SJSA1 (cell line): ENCODE data around the gene IRF2. TPM values are rescaled to one million over a fixed set of nuclear protein-coding genes. Genes with fewer than 3 reads are reported as not detected.
A peak's percentile ranks its signal among the peaks of the same experiment; 100 is the strongest.

Source experiments
- DNase-seq, 2 experiments: peaks; one replicate each; pipeline ENCODE4 v3.0.0-alpha.2; 2015 to 2020; ENCODE audit warnings: low spot score in 2 of 2, low read depth in 1 of 2
- H3K27ac ChIP-seq: fragments of 250-450 bp; sonication (Bioruptor Pico); 2 replicates; pipeline ENCODE4 v1.5.1; 2020; ENCODE audit warnings: mild to moderate bottlenecking, moderate library complexity
- H3K27me3 ChIP-seq: fragments of 250-450 bp; sonication (Bioruptor Pico); replicated peaks from 2 replicates; pipeline ENCODE4 v1.5.1; 2020; ENCODE audit warnings: mild to moderate bottlenecking, moderate library complexity
- H3K36me3 ChIP-seq: fragments of 250-450 bp; sonication (Bioruptor Pico); 2 replicates; pipeline ENCODE4 v1.5.1; 2020; ENCODE audit warnings: mild to moderate bottlenecking
- H3K4me1 ChIP-seq: fragments of 250-450 bp; sonication (Bioruptor Pico); replicated peaks from 2 replicates; pipeline ENCODE4 v1.6.1; 2021; ENCODE audit warnings: mild to moderate bottlenecking
- H3K4me3 ChIP-seq: fragments of 250-450 bp; sonication (Bioruptor Pico); 2 replicates; pipeline ENCODE4 v1.5.1; 2020; ENCODE audit warnings: mild to moderate bottlenecking
- H3K9me3 ChIP-seq: fragments of 250-450 bp; sonication (Bioruptor Pico); replicated peaks from 2 replicates; pipeline ENCODE4 v1.5.1; 2020; ENCODE audit warnings: mild to moderate bottlenecking
- total RNA-seq: library from RNA; depleted of rRNA; stranded (reverse); fragments of >200 nt; shearing (Covaris generic); gene quantifications from 2 replicates; pipeline ENCODE4 v1.2.3, GENCODE V29; 2014

The IRF2 gene
- total RNA-seq, 1 experiment from 2014 or later = 20.8 TPM

DNA sequence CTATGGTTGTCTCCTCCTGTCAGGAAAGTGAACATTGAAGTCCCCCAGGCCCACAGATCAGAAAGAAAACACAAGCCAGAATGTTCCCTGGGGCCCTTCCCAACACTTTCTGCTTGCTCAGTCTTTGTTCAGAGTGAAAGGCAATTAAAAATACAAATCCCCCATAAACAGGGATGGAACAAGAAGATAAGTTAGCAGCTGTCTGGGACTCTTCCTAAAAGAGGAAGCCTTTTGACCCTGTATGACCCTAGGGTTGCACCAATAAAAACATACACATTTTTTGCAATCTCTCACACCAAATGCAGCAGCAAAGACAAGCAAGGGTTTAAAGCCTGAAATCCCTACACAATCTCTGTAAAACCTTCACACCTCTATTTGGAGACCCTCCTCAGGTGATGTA lies 22.6 kb downstream of the IRF2 start:
- no peak overlapping the region for H3K27ac ChIP-seq
- no peaks in the 10 kb centered on the region for H3K27me3 ChIP-seq
- no peaks in the 10 kb centered on the region; the same call in 1 of the 2 replicates for H3K9me3 ChIP-seq
- H3K4me3 ChIP-seq = no peak overlapping the region
- peaks cover 5% of the 10 kb centered on the region for H3K36me3 ChIP-seq
- DNase-seq = no peak
- H3K4me1 ChIP-seq = peaks cover 39% of the 10 kb centered on the region

DNA sequence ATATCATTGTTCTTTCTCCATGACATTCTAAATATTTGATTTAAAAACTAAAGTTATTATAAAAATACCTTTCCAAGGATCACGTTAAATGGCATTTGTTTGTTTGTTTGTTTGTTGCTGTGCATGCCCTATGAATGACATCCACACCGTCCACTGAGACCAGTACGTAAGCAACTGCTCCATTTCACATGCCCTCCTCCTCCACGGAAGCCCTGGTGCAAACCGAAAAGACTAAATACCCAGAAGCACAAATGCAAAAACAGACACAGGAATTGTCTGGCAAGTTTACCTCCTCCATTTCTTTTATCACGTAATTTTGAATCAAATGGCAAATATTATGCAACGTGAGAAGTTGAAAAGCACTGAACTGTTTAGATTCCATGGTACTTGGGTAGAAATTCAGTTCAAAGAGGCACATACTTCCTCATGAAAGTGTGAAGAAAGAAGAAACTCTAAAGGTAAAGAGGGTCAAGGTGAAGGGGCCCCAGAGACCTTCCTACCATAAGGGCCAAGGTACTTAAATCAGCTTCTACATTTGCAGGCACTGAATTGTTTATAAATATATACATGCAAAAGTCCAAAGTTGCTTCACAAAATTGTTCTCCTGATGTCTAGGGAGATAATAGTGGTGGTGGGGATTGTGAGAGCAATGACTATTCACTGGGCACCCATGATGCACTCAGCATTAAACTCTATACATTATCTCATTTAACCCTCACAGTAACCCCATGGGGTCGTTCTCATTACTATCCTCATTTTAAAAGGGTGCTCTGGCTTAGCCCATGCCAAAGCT lies 23.4 kb downstream of the IRF2 start:
- Histone ChIP-seq H3K27ac (no peak overlapping the region; the same call in 1 of the 2 replicates), H3K4me1 (peaks cover 39% of the 10 kb centered on the region), H3K9me3 (no peaks in the 10 kb centered on the region; the same call in 1 of the 2 replicates), H3K27me3 (no peaks in the 10 kb centered on the region), H3K36me3 (peaks cover 5% of the 10 kb centered on the region), H3K4me3 (no peak overlapping the region)
- DNase-seq = no peak

DNA sequence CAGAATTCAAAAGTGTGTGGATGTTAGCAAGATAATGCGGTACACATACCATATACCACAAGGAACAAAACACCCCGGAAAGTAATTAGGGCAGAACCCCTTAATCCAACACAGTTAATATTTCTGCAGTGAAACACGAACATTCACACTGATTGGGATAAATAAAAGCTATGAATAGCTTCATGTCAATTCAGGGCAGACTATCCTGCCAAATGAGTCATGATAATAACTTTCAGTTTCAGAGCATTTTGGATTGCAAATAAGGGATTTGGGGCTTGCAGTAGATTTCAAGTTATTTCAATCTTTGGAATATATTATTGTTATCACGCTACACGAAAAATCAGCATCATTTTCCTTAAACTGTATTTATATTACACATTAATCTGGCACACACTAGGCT lies 24.3 kb downstream of the IRF2 start:
- Histone ChIP-seq H3K27ac (peak overlapping the region; percentile 89), H3K9me3 (no peaks in the 10 kb centered on the region; the same call in 1 of the 2 replicates), H3K4me3 (peak overlapping the region; percentile 39)

DNA sequence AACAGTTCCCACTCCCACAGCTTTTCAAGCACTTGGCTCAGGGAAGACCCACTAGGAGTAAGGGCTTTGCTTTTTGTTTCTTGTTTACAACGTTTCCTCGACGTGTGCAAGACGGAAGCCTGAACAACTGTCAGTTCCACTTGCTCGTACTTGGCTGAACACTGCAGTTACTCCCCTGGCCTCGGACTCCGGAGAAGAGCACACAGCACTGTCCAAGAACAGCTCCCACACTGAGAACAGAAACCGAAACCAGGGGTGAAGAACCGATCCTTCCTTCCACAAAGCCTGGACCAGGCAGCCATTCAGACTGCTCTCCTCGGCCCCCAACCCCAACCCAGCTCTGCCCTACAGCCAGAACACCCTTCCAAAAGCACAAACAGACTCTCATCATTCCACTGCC lies 25.5 kb downstream of the IRF2 start:
- Histone ChIP-seq H3K27me3 (no peaks in the 10 kb centered on the region), H3K9me3 (no peaks in the 10 kb centered on the region; the same call in 1 of the 2 replicates), H3K4me1 (peaks cover 48% of the 10 kb centered on the region), H3K4me3 (peak overlapping the region; percentile 39), H3K27ac (peak overlapping the region; percentile 89), H3K36me3 (peaks cover 5% of the 10 kb centered on the region)
- DNase-seq = peak; percentile 66 to 75

More for the DNA sequence above, 24.3 kb downstream of the IRF2 start:
- peak in 1 of 2 experiments; percentile 54 for DNase-seq
- Histone ChIP-seq H3K36me3 (peaks cover 5% of the 10 kb centered on the region), H3K4me1 (peaks cover 40% of the 10 kb centered on the region), H3K27me3 (no peaks in the 10 kb centered on the region)

DNA sequence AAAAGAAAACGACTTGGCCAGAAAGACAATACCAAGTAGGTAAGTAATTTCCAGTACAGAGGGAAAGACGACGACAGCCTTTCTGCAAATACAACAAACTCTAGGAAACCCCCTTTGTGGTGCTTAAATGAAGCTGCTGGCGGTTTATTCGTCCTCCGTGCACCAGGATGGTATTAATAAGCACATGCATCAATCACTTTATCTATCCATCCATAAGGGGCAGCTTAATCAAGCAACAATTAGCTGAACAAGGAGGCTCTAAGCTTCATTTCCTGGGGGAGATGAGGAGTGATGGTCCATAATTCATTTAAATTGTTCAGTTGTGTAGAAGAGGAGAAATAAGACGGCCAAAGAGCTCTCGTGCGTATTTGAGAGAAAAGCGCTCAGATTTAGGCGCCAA lies 26.2 kb downstream of the IRF2 start:
- Histone ChIP-seq H3K27me3 (no peaks in the 10 kb centered on the region), H3K9me3 (no peaks in the 10 kb centered on the region; the same call in 1 of the 2 replicates), H3K36me3 (peaks cover 6% of the 10 kb centered on the region), H3K4me3 (no peak overlapping the region; the same call in 1 of the 2 replicates), H3K27ac (peak overlapping the region; percentile 89), H3K4me1 (peaks cover 41% of the 10 kb centered on the region)
- peak in 1 of 2 experiments; percentile 20 for DNase-seq

DNA sequence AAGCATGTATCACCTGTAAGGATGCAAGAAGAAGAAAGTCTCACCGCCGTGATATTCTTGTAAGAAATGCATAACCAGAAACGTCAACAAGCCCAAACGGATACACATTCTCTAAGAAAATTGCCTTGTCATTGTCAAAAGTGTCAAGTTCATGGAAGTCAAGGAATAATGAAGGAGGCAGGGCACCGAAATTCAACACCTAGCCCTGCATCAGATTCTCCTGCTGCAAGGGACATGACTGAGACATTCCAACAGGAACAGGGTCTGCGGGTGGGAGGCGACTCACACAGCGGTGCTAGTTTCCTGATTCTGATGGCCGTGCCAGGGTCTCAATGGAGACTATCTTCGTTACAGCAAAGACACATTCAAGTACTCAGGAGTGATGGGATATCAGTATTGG lies 26.7 kb downstream of the IRF2 start:
- Histone ChIP-seq H3K27ac (peak overlapping the region; percentile 89), H3K27me3 (no peaks in the 10 kb centered on the region)

DNA sequence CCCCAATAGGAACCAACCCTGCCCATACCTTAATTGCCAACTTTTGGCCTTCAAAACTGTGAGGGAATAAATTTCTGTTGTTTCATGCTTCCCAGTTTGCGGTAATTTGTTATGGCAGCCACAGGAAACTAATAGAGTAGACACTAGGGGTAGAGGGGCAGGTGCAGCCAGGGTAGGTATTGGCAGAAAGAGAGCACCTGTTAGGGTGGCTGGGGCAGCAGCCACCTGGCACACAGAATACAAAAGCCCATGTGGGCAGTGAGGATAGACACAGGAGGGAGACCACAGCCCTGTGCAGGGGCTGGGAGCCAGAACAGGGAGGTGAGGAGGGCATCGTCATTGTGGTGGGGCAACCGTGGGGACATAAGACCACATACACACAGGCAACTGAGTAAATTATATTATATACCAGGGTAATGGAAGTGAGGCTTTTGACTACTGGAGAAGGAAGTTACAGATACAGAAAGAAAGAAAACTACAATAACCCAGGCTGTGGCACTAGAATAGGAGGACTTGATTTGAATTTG lies 28.2 kb downstream of the IRF2 start:
- Histone ChIP-seq H3K27ac (no peak overlapping the region), H3K27me3 (no peaks in the 10 kb centered on the region), H3K4me1 (peaks cover 49% of the 10 kb centered on the region), H3K36me3 (peaks cover 7% of the 10 kb centered on the region), H3K9me3 (no peaks in the 10 kb centered on the region; the same call in 1 of the 2 replicates), H3K4me3 (no peak overlapping the region)
- DNase-seq = no peak

More for the DNA sequence above, 26.7 kb downstream of the IRF2 start:
- no peak overlapping the region for H3K4me3 ChIP-seq
- H3K36me3 ChIP-seq = peaks cover 7% of the 10 kb centered on the region
- peaks cover 40% of the 10 kb centered on the region for H3K4me1 ChIP-seq
- DNase-seq = no peak
- no peaks in the 10 kb centered on the region; the same call in 1 of the 2 replicates for H3K9me3 ChIP-seq

DNA sequence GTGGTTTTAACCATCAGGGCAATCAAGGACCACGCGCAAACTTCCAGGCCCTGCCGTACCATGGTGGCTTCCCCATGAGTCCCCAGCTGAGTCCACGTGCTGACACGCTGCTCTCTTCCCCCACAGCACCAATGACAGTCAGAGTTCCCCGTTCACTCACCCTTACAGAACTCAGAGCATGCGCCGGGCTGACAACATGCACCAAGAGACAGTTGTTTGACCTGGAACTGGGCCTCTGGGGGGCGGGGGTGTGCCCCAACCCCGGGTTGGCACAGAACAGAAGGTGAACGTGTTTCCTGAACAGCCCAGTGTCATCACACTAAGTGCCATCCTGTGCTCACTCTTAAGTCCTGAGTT lies 29.4 kb downstream of the IRF2 start:
- no peak overlapping the region for H3K4me3 ChIP-seq
- peaks cover 45% of the 10 kb centered on the region for H3K4me1 ChIP-seq
- H3K27me3 ChIP-seq = no peaks in the 10 kb centered on the region
- no peak for DNase-seq
- H3K9me3 ChIP-seq = no peaks in the 10 kb centered on the region; the same call in 1 of the 2 replicates
- no peak overlapping the region for H3K27ac ChIP-seq
- peaks cover 7% of the 10 kb centered on the region for H3K36me3 ChIP-seq

DNA sequence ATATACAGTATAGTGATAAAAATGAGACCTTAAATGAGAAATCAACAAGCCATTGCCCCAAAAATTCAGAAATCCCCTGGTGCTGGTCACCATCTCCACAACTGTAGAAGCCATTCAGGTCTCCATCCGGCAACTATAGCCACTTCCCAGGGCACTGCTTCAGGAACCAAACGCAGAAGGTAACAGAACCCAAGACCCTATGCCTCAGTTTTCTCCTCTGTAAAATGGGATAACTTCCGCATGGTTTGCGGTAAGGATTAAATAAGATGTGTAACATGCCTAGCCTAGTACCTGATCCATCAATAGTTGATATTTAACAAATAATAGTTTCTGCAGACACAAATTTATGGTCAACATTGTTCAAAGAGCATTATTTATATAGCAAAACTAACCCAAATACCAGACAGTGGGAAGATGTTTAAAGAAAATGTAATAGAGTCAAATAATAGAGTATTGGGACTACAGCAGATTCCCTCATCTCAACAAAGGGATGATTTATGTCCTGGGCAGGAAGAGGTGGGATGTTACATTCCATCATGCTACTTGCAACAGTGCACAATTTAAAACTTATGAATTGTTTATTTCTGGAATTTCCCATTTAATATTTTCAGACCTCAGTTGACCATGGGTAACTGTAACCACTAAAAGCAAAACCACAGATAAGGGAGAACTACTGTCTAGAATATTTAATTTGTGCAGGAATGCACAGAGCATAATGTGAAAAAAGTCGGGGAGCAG lies 30.0 kb downstream of the IRF2 start:
- DNase-seq = no peak
- peaks cover 40% of the 10 kb centered on the region for H3K4me1 ChIP-seq
- no peak overlapping the region for H3K4me3 ChIP-seq
- no peaks in the 10 kb centered on the region for H3K27me3 ChIP-seq
- H3K9me3 ChIP-seq = no peaks in the 10 kb centered on the region
- H3K36me3 ChIP-seq = peaks cover 7% of the 10 kb centered on the region
- no peak overlapping the region for H3K27ac ChIP-seq

DNA sequence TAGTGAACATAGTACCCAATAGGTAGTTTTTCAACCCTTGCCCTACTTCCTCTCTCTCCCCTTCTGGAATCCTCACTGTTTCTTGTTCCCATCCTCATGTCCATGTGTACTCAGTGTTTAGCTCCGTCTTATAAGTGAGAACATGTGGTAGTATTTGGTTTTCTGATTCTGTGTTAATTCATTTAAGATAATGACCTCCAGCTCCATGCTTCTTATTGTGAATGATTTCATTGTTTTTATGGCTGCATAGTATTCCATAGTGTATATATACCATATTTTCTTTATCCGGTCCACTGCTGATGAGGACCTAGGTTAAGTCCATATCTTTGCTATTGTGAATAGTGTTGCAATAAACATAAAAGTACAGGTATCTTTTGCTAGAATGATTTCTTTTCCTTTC lies 31.0 kb downstream of the IRF2 start:
- Histone ChIP-seq H3K4me3 (no peak overlapping the region), H3K9me3 (no peaks in the 10 kb centered on the region), H3K27ac (no peak overlapping the region), H3K27me3 (no peaks in the 10 kb centered on the region), H3K36me3 (peaks cover 2% of the 10 kb centered on the region; the same call in 1 of the 2 replicates), H3K4me1 (peaks cover 31% of the 10 kb centered on the region)
- no peak for DNase-seq

DNA sequence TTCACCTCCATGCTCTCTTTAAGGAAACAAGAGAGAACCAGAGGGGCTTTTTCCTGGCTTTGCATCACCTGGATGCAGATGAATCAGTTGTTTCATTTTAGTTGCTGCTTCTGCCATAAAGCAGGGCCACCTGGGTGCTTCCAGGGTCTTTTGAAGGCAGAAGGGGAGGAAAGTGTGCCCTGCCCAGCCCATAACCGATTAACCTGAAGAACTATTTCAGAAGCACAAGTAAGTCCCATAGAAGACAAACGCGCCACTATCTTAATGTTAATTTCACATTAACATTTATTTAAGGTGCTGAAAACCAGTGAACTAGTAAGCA lies 32.1 kb downstream of the IRF2 start:
- Histone ChIP-seq H3K4me1 (peaks cover 21% of the 10 kb centered on the region), H3K27me3 (no peaks in the 10 kb centered on the region), H3K9me3 (no peaks in the 10 kb centered on the region), H3K36me3 (peaks cover 2% of the 10 kb centered on the region; the same call in 1 of the 2 replicates), H3K4me3 (no peak overlapping the region), H3K27ac (no peak overlapping the region)
- no peak for DNase-seq

DNA sequence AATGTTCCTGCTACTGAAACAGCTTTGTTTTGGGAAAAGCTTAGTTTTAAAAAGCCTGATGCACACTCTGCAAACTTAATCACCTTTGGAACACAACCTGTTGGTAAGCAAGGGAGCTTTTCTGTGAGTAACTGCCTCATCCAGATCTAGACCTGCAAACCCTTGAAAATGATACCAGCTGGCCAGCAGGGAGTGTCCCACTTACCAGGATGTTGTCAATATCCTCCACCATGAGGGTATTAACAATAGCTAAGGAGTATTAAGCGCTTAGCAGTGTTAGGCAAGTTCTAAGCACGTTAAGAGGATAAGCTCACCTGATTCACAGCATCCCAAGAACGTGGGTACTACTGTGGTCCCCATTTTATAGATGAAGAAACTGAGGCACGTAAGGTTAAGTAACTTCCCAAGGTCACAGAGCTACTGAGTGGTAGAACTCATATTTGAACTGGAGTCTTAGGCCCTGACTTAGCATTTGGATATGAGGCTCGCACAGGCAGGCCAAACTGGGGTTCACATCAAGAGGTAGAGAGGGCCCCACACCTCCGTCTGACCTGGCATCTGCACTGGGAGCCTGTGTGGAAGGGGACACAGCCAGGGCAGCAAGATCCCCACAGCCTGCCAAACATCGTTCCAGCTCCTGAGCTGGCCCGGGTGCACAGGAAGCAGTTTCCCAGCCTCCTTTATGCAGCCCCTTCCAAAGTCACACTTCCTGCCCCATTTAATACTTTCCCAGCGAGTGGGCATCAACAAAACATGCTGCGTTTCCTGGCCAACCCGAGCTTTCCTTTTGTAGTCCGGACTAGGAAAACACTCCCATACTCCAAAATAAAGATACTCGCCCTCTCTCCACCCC lies 32.7 kb downstream of the IRF2 start:
- H3K27ac ChIP-seq = no peak overlapping the region

More for the DNA sequence above, 32.7 kb downstream of the IRF2 start:
- Histone ChIP-seq H3K4me3 (no peak overlapping the region), H3K27me3 (no peaks in the 10 kb centered on the region), H3K9me3 (no peaks in the 10 kb centered on the region), H3K4me1 (peaks cover 19% of the 10 kb centered on the region), H3K36me3 (peaks cover 2% of the 10 kb centered on the region; the same call in 1 of the 2 replicates)
- no peak for DNase-seq
